Esophagus squamous epithelium (tissue), 5 donors: ENCODE data around the gene BMPR2. TPM values are rescaled to one million over a fixed set of nuclear protein-coding genes. Genes with fewer than 3 reads are reported as not detected.

Experiments
- DNase-seq: peaks from one replicate; lab custom pipeline; 2025; lab: John Stamatoyannopoulos, UW
- H3K27ac ChIP-seq, 4 donors: fragments of 200-600 bp; sonication (generic); one replicate each; pipeline ENCODE4 v1.5.1; 2016 to 2019; ENCODE audit warnings: mild to moderate bottlenecking in 1 of 4
- H3K27me3 ChIP-seq, 4 donors: fragments of 200-600 bp; sonication (generic); 1 replicate in 3 of 4; 2 replicates in 1 of 4; pipeline versions ENCODE4 v1.5.1 to v1.6.0; 2017 to 2021; ENCODE audit warnings: antibody characterized with exemption in 1 of 4
- H3K36me3 ChIP-seq, 3 donors: fragments of 200-600 bp; sonication (generic); one replicate each; pipeline ENCODE4 v1.5.1; 2016 to 2019
- H3K4me1 ChIP-seq, 3 donors: fragments of 200-600 bp; sonication (generic); one replicate each; pipeline ENCODE4 v1.5.1; 2017 to 2019
- H3K4me3 ChIP-seq, 4 donors: fragments of 200-600 bp; sonication (generic); 1 replicate in 3 of 4; 2 replicates in 1 of 4; pipeline ENCODE4 v1.5.1; 2016 to 2019; ENCODE audit warnings: mild to moderate bottlenecking in 2 of 4, moderate library complexity in 1 of 4
- H3K9me3 ChIP-seq, 3 donors: fragments of 200-600 bp; sonication (generic); one replicate each; pipeline ENCODE4 v1.5.1; 2016 to 2019
- CTCF ChIP-seq, 6 experiments: fragments of 450-650 bp in 4 of 6; fragments of 200-600 bp in 2 of 6; sonication (generic) in 2 of 6; IDR thresholded peaks; one replicate each; pipeline ENCODE4 v1.5.1; 2016 to 2019; ENCODE audit warnings: antibody characterized with exemption in 6 of 6, mild to moderate bottlenecking in 4 of 6, moderate library complexity in 4 of 6
- POLR2A ChIP-seq, 4 donors: fragments of 450-650 bp; IDR thresholded peaks; one replicate each; pipeline ENCODE4 v1.6.1; 2017; ENCODE audit warnings: antibody characterized with exemption in 4 of 4, mild to moderate bottlenecking in 4 of 4, moderate library complexity in 3 of 4
- WGBS, 2 donors: methylation state at CpG; one replicate each; pipeline ENCODE4 v1.1.5; 2018; 5-methylcytosine and 5-hydroxymethylcytosine counted together
- intact Hi-C: fragments of 100-400 bp; cut with DNase I; formaldehyde crosslinking; loops from one replicate; pipeline ENCODE4 v1.15.0; 2022
- total RNA-seq, 4 donors: library from RNA; depleted of rRNA; stranded (reverse); fragments of >200 nt; gene quantifications; one replicate each; pipeline ENCODE4 v1.1.0, GENCODE V29; 2016
- donor health status: DM: yes; HTN: yes; CAD: no.

BMPR2 gene
- total RNA-seq, 4 donors from 2014 or later, result 17.9 to 37.0 (median 22.3) TPM

DNA sequence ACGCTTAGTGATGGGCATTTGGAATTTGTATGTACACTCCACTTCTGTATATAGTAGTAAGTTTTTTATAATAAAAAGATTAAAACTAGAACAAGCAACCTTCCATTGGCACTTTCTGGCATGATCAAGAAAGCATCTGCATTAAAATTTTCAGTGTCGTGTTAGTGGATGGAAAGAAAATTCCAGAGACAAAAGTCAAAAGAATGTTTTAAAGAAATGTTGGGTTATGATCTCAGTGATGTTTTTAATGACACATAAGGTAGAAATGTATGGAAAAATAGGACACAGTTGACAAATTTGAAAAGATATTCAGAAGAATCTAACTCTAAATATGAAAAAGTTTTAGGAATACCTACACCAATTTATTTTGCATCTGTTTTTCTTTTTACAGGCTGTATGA is 132.6 kb downstream of the BMPR2 start:
- Histone ChIP-seq H3K4me3 (no peak overlapping the region), H3K4me1 (no peaks in the 10 kb centered on the region), H3K9me3 (no peaks in the 10 kb centered on the region), H3K27me3 (no peaks in the 10 kb centered on the region), H3K36me3 (peaks cover 0 to 16% (median 0%) of the 10 kb centered on the region in 3 donors), H3K27ac (no peak overlapping the region)
- WGBS, 2 donors, result 80 to 85% methylated on average over 2 of the region's 2 CpGs
- intact Hi-C loops, result no loop called here
- no peak for DNase-seq
- no peak for TF ChIP-seq POLR2A (IDR thresholded peaks at IDR 0.05)
- no peak for TF ChIP-seq CTCF (IDR thresholded peaks at IDR 0.05)

- intact Hi-C loops, result no loop called here
- no peak overlapping the region for H3K27ac ChIP-seq
- H3K4me1 ChIP-seq, result no peaks in the 10 kb centered on the region
- DNase-seq, result no peak
- no peaks in the 10 kb centered on the region for H3K27me3 ChIP-seq
- WGBS, 2 donors, result 47 to 53% methylated on average over 3 of the region's 3 CpGs
- no peaks in the 10 kb centered on the region for H3K9me3 ChIP-seq
- no peak for TF ChIP-seq POLR2A (IDR thresholded peaks at IDR 0.05)
- TF ChIP-seq CTCF (IDR thresholded peaks at IDR 0.05), result no peak
- H3K4me3 ChIP-seq, result no peak overlapping the region
- peaks cover 0 to 25% (median 0%) of the 10 kb centered on the region in 3 donors for H3K36me3 ChIP-seq
These were observed 134.8 kb downstream of the BMPR2 start for GRCh38 chr2:202510911-202511310.

DNA sequence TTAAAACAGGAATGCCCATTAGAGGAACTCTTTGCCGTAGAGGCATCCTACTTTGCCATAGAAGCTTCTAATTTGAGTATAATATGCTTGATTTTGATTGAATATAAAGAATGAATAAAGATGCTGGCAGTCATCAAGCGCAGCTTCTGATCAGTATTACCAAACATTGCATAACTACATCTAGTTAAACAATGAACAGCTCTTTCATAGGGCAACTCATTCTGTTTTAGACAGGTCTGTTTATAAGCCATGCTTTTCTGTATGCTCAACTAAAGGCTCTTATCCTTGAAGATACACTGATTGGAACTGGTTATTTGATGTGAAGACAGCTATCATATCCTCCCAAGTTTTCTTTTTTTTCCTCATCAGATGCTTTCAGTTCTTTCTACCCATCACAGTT is 136.0 kb downstream of the BMPR2 start:
- no peak for TF ChIP-seq POLR2A (IDR thresholded peaks at IDR 0.05)
- no peak for TF ChIP-seq CTCF (IDR thresholded peaks at IDR 0.05)
- intact Hi-C loops, result no loop called here
- H3K4me1 ChIP-seq, result no peaks in the 10 kb centered on the region
- H3K27ac ChIP-seq, result no peak overlapping the region
- peaks cover 0 to 37% (median 0%) of the 10 kb centered on the region in 3 donors for H3K36me3 ChIP-seq
- H3K4me3 ChIP-seq, result no peak overlapping the region
- H3K27me3 ChIP-seq, result no peaks in the 10 kb centered on the region
- WGBS, 2 donors, result 89 to 97% methylated on average over 2 of the region's 2 CpGs
- no peaks in the 10 kb centered on the region for H3K9me3 ChIP-seq
- DNase-seq, result no peak

- 56 to 95% methylated on average over 3 of the region's 3 CpGs for WGBS, 2 donors
- H3K4me3 ChIP-seq, result no peak overlapping the region
- H3K27me3 ChIP-seq, result no peaks in the 10 kb centered on the region
- intact Hi-C loops, result no loop called here
- peaks cover 0 to 59% (median 5%) of the 10 kb centered on the region in 3 donors for H3K36me3 ChIP-seq
- DNase-seq, result no peak
- no peaks in the 10 kb centered on the region for H3K4me1 ChIP-seq
- H3K27ac ChIP-seq, result no peak overlapping the region
- TF ChIP-seq CTCF (IDR thresholded peaks at IDR 0.05) (no peak), POLR2A (IDR thresholded peaks at IDR 0.05) (no peak)
- no peaks in the 10 kb centered on the region for H3K9me3 ChIP-seq
These were observed 138.6 kb downstream of the BMPR2 start for GRCh38 chr2:202514732-202515131.

DNA sequence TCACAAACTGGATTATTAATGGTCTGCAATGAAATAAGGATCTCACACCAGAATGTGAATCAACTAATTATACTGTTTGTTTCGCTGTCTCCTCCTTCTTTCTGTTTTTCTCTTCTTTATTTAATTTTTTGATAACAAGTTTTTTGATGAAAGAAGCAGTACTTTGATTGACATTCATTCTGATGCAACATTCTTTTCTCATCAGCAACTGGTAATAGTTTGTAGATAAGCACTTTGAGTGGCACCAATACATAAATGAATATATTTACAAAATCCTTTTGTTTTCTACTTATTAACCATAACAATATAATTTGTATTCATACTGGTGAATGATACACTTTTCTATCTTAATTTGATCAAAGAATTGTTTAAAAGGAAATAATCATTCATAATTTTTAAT is 143.3 kb downstream of the BMPR2 start:
- intact Hi-C loops, result no loop called here
- Histone ChIP-seq H3K9me3 (no peaks in the 10 kb centered on the region), H3K36me3 (peaks cover 0 to 95% (median 15%) of the 10 kb centered on the region in 3 donors), H3K27ac (no peak overlapping the region), H3K4me1 (no peaks in the 10 kb centered on the region), H3K4me3 (no peak overlapping the region), H3K27me3 (no peaks in the 10 kb centered on the region)
- 97 to 100% methylated on average over 1 of the region's 1 CpG for WGBS, 2 donors
- no peak for TF ChIP-seq CTCF (IDR thresholded peaks at IDR 0.05)
- no peak for TF ChIP-seq POLR2A (IDR thresholded peaks at IDR 0.05)
- no peak for DNase-seq
